Measurements from ENCODE around the gene GPSM1.
"Not testable (repeated sequence)": the region's sequence is repeated elsewhere in the genome, so short reads cannot be mapped to it uniquely, and the experiment has no call there.

GPSM1 gene

GRCh38 chr9:136306211-136307208 lies 20.8 kb upstream of the GPSM1 start:
- DNase-seq: no peak

- no peak for DNase-seq
Measured at GRCh38 chr9:136307215-136307750, 20.1 kb upstream of the GPSM1 start.

DNA sequence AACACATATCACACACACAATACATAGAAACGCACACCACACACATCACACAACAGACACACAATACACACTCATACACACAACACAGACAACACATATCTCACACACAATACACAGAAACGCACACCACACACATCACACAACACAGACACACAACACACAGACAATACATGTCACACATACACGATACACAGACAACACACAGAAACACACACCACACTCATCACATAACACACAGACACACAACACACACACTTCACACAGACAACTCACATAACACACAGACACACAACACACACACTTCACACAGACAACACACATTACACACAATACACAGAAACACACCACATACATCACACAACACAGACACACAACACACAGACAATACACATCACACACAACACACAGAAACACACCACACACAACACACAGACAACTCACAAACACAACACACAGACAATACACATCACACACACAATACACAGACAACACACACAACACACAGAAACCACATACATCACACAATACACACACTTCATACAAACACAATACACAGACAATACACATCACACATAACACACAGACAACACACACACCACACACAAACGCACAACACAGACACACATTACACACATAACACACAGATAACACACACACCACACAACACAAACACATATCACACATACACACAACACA lies 19.2 kb upstream of the GPSM1 start:
- DNase-seq: no peak

GRCh38 chr9:136308702-136309053 lies 18.7 kb upstream of the GPSM1 start:
- DNase-seq: no peak

DNA sequence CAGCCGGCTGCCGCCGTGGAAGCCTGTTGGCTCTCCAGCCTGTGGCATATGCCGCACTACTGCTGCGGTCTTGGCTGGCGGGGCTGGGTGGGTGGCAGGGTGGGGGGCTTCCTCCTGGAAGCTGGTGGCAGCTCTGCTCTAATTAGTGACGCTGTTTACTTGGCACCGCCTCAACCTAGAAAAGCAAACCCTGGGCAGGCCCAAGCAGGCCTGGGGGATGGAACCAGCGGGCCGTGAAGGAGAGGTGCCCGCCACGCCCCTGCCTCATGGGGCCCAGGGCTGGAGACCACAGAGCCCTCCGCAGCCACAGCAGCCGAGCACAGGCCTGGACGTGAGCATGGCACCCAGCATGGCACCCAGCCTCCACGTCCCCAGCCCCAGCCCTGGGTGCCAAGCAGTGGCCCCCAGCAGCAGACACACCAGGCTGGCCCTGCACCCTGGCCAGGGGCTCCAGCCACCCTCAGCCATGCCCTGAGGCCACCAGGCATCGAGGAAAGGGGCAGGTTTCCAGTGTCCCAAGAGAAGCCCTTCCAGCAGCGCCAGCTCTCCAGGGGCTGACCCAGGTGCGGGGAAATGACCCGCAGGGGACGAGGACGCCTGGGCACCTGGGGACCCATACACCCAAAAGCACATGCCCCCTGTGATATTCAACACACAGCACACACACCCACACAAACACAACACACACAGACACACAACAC lies 18.1 kb upstream of the GPSM1 start:
- no peak for DNase-seq

GRCh38 chr9:136309806-136310220 lies 17.5 kb upstream of the GPSM1 start:
- DNase-seq: no peak

DNA sequence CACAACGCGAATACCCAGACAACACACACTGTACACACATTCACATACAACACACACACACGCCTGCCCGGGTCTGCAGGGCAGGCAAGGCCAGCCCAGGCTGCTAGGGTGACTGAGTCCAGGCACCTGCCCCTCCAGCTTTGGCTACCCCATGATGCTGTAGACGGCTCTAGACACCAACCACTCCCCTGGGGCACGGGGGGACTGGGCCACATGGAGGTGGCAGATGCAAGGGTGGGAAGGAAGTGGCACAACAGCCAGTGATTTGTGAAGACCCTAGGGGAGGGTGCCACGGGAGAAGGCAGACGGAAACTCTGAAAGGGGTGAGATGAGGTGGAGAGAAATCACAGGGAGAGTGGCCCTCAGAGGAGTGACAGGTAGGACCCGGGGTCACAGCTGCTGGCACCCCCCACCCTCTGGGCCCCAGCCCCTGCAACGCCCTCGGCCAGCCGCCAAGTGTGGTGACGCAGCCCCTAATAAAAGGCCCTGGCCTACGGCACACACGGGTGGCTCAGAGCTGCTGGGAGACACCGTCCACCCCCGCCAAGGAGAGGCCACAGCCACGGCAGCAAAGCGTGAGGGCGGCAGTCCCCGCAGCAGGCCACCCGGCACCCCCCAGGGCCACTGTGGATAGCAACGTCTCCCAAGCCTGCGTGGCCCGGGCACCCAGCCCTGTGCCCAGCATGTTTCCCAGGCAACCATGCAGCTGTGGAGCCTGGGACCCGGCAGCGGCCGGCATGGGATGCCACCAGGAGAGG lies 16.9 kb upstream of the GPSM1 start:
- DNase-seq: no peak

DNA sequence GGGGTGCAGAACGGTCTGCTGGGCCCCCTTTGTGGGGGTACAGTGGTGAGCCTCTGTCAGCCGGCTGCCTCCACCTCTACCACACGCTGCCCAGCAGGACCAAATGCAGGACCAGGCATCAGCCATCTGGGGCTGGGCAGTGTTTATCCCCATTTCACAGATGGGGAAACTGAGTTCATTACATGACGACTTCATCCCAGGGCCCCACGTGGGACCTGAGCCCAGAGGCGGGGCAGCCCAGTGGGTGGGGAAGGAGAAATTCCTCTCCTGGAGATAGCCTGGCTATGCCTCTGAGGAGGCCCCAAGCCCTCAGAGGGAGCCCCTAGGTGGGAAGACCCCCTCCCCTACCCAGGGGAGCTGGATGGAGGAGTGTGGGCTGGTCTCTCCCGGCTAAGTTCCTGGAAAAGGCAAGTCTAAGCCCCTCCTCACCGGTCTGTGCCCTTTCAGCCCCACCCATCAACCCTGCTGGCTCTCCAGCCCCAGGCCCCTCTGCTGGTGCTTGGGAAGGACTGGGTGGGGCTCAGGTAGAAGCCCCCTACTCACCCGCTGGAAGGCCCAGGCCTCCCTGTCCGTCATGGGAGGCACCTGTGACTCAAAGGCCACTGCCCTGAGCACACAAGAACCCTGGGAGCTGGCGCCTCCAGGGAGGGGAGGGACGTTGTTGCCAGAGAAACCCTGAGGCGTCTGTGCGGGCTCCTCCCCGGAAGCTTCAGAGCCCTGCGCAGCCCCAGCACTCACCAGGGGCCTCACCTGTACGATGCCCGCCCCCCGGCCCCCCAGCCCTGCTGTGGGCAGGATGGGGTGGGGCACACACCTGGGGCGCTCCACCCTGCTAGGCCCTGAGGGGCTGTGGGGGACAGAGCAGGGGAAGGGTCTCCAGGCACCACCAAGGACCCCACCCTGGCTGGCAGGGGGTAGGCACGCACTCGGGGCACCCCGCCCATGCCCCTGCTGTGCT lies 16.0 kb upstream of the GPSM1 start:
- no peak for DNase-seq

DNA sequence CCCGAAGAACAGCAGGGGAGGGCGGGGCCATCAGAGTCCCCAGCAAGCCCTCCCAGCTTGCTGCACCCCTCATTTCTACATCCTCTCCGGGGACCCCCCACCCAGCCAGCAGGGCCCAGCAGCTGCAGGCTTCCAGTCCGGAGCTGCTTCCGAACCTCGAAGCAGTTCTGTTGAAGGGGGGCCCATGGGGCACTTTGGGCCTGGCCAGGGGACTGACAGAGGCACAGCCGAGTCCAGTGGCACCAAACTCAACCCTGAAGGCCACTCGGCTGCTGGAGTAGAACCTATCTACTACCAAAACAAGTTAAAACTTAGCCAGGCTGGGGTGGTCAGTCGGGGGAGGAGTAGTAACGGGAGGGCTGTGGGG lies 15.3 kb upstream of the GPSM1 start:
- DNase-seq: no peak

DNA sequence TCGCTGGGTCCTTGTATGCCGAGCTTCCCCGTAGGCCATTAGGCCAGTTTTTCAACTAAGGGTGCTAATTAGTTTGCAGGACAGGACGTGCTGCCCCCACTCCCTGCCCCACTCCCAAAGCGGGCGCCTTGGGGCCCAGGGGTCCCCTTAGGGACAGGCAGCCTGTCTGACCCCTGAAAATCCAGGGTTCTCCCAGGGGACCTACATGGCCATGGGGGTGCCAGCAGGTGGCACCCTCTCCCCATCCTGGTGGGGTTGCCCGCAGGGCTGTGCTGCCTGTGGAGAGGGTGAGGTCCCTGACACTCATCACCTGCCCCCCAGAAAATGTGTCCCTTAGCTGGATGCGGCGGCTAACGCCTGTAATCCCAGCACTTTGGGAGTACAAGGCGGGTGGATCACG lies 14.9 kb upstream of the GPSM1 start:
- peak; percentile 35 for DNase-seq

DNA sequence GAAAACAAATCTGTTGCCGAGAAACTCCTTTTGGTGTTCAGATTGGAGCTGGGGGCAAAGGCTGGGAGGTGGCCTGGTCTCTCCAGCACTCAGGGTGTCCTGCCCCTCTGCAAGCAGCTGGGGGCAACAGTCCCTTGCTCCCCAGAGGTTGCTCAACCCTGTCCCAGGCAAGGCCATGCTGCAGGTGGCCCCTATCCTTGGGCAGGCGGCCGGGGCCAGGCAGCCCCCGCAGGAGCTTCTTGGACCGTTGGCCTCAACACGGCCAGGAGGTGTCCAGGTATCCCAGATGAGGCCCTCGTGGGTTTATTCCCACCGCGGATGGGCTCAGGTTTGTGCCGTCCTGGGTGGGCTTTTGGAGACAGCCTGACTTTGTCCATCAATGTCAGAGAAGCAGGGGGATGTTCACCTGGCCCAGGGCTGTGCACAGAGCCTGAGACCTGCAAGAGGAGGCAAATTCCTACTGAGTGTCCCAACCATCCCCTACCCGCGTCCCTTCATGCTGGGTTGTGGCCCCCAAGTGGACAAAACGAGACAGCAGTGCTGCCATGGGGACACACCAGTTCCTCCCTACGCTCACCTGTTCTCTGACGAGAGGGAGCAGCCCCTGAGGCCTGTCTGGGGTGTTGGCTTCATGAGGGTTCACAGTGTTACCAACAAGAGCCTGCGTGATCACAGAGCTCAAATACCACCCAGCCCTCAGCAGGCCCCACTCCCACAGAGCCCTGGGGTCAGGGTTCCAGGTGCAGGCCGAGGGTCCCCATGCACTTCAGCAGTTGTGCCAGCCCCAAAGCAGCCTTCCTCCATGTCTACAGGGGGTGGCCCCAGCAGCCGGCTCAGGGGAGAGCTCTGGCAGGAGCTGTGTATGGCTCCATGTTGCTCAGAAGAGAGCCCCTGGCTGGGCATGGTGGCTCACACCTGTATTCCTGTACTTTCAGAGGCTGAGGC lies 14.0 kb upstream of the GPSM1 start:
- no peak for DNase-seq

DNA sequence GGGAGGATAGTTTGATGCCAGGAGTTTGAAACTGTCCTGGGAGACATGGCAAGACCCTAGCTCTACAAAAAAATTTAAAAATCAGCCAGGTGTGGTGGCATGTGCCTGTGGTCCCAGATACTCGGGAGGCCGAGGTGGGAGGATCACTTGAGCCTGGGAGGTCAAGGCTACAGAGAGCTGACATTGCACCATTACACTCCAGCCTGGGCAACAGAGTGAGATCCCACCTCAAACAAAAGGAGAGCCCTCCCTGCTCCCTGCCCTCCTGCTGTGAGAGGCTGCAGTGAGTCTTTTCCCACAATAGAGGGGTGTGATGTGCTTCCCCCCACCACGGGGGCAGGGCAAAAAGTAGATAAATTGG lies 13.3 kb upstream of the GPSM1 start:
- DNase-seq: no peak

- no peak for DNase-seq
Measured at GRCh38 chr9:136314944-136315343, 12.4 kb upstream of the GPSM1 start.

- DNase-seq: no peak
Measured at GRCh38 chr9:136316271-136316751, 11.0 kb upstream of the GPSM1 start.

DNA sequence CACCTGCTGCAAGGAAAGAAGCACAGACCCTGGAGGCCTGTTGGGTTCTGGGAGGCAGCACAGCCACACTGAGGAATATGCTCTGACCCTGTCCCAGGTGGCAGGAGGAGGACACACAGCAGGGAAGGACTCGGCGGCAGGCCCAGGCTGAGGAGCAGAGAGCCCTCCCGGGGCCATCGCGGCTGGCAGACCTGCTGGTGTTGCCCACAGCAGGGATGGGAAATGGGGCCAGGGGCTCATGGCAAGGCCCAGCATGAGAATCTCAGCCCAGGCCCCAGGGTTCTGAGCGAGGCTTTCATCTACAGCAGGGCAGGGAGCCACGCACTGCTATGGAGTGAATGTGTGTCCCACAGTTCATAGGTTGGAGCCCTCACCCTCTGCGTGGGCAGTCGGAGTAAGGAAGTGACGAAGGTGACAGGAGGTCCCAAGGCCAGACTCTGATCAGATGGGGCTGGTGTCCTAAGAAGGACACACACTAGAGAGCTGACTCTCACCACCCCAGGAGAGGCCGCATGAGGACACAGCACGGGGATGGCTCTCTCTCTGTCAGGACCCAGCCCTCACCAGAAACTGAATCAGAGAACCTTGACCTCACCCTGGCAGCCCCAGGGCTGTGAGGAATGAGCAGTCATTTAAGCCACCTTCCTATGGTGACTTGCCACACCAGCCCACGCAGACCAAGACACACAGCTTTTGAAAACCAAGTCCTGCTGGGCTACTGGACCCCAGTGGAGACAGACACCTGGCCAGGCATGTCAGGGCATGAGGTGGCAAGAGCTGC lies 10.3 kb upstream of the GPSM1 start:
- DNase-seq: no peak

DNA sequence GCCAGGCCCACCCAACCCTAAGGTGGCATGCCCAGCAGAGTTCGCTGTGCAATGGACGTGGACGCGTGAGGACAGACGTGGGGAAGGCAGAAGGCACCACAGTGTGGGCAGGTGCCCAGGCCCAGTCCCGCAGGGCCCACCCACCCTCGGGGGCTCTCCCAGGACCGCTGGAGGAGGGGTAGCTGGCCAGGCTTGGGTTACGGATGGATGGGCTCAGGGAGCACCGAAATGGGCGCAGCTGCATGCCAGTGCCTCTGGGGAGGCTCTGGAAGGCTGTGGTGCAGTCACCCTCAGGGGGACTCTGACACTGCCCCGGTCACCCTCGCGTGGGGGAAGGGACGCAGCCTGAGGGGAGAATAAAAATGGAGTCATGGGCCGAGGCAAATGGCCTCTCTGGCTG lies 9.6 kb upstream of the GPSM1 start:
- no peak for DNase-seq

GRCh38 chr9:136318111-136318775 lies 9.1 kb upstream of the GPSM1 start:
- DNase-seq: no peak

DNA sequence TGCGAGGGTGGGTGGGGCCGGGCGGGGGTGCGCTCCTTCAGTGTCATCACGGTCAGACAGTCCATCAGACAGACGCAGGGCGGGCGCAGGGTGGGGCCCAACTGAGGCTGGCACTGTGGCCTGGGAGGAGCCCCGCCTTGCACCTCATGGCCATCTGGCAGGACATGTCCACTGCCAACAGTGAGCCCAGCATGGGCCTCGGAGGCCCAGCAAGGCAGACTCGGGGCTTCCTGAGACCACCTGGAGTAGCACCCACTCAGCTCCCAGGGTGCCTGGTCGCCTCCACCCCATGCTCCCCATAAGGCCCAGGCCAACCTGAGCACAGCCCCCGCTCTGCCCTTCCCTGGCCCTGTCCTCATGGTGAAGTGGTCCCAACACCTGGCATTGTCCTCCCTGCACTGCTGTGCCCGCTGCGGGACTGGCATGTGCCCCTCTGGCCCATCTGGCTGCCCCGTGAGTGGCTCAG lies 8.5 kb upstream of the GPSM1 start:
- no peak for DNase-seq

DNA sequence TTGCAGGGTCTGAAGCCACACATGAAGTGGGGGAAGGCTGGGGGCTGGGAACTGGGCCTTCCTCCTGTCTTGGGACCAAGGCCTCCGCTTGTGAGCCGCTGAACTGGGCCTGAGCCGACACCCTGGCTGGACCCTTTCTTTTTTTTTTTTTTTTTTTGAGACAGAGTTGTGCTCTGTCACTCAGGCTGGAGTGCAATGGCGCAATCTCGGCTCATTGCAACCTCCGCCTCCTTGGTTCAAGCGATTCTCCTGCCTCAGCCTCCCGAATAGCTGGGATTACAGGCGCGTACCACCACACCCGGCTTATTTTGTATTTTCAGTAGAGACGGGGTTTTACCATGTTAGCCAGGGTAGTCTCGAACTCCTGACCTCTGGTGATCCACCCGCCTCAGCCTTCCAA lies 8.1 kb upstream of the GPSM1 start:
- not testable (repeated sequence) for DNase-seq
